ENCODE data around the gene EPS15.

- TF ChIP-seq EZH2 (IDR thresholded peaks at IDR 0.05; ENCODE audit: borderline replicate concordance, low read length) (no peak), CTCF (IDR thresholded peaks at IDR 0.05; ENCODE audit: low read length) (no peak)
These were observed 23.3 kb upstream of the EPS15 start for GRCh38 chr1:51542158-51542953.
